ENCODE measurements around the gene CGB2. TPM values are rescaled to one million over a fixed set of nuclear protein-coding genes. Genes with fewer than 3 reads are reported as not detected.
A peak's percentile ranks its signal among the peaks of the same experiment; 100 is the strongest.
"Not testable (repeated sequence)": the region's sequence is repeated elsewhere in the genome, so short reads cannot be mapped to it uniquely, and the experiment has no call there.

CGB2 gene
- total RNA-seq, 1 donor from 2014 or later, result not detected

DNA sequence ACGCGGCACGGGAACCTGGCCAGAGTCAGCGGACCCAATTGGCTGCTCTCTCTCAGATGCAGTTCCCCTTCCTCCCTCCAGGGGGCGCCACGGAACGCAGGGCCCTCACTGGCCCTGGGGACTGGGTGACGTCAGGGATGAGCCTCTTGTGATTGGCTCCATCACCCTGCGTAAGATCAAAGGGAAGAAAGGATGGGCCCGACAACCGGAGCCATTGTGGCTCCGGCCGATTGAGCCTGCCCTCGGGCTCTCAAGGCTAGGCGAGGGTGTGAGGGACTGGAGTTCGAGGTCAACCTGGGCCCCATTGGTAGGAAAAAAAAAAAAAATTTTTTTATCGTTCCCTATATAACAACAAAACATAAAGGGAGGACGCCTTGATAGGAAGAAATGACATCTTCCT is 5.1 kb downstream of the CGB2 start, which contains the start of gene CGB1:
Gene CGB1 (minus strand): TSS at position 81 of the 400 bp plus-strand sequence. CDS start 184 bp downstream, outside the sequence.
- H3K9me3 ChIP-seq; ATAC-seq; H3K36me3 ChIP-seq; intact Hi-C loops (cut with DNase I); DNase-seq; H3K27me3 ChIP-seq (ENCODE audit: low read depth); H3K4me3 ChIP-seq; H3K27ac ChIP-seq; H3K4me1 ChIP-seq: not testable (repeated sequence)
- TF ChIP-seq, protein P1, sequence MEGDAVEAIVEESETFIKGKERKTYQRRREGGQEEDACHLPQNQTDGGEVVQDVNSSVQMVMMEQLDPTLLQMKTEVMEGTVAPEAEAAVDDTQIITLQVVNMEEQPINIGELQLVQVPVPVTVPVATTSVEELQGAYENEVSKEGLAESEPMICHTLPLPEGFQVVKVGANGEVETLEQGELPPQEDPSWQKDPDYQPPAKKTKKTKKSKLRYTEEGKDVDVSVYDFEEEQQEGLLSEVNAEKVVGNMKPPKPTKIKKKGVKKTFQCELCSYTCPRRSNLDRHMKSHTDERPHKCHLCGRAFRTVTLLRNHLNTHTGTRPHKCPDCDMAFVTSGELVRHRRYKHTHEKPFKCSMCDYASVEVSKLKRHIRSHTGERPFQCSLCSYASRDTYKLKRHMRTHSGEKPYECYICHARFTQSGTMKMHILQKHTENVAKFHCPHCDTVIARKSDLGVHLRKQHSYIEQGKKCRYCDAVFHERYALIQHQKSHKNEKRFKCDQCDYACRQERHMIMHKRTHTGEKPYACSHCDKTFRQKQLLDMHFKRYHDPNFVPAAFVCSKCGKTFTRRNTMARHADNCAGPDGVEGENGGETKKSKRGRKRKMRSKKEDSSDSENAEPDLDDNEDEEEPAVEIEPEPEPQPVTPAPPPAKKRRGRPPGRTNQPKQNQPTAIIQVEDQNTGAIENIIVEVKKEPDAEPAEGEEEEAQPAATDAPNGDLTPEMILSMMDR (IDR thresholded peaks at IDR 0.05), result peak; percentile 21

DNA sequence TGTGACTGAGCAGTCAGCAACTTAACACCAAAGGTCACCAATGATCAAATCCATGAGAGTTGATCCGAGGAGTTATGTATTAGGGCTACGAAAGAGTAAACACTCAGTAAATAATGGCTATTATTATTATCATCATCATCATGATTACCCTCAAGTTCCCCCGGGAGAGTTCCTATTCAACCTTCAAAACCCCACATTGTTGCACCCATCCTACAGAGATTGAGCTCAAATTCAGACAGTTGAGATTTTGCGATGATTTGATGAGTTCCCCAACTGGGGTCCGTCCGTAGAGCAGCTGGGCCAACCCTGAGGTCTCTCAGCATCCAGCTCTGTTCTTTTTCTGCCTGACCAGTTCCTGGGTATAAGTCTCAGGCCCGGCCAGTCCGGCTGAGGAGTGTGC is 6.4 kb downstream of the CGB2 start:
- H3K4me3 ChIP-seq; H3K9me3 ChIP-seq; intact Hi-C loops (cut with DNase I); H3K4me1 ChIP-seq; ATAC-seq; H3K27me3 ChIP-seq (ENCODE audit: low read depth); DNase-seq; H3K27ac ChIP-seq; H3K36me3 ChIP-seq: not testable (repeated sequence)

DNA sequence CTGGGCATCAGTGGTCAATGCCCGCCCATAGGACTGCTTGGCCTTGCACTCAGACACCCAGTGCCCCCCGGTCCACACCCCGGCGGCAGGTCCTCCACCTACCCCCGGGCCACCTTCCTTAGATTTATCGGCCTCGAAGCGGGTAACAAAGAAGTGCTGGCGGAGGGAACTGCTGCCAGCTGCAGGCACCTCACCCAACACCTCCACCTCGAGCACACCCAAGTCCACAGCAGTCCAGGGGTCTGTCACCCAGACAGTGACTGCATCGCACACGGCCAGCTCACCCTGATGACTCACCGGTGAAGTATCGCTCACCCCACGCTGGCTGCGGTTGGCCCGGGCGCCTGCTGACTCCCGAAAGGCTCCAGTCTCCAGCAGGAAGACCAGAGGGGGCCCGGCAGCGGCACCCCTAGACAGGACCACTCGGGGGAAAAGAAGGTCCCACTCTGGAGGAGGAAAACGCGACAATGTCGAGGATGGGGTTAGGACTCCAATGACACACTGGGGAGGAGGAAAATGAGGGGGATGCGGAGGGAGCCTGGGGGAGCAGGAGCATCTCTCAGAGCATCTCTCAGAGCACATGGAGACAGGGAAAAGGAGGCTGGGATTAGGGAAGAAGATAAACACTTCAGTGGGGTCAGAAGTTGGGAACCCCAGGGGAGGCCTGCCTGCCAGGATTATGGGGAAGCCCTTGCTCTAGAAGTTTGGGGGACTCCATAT is 7.0 kb downstream of the CGB2 start:
- H3K36me3 ChIP-seq; intact Hi-C loops (cut with DNase I); DNase-seq; H3K4me1 ChIP-seq; H3K9me3 ChIP-seq; H3K4me3 ChIP-seq; H3K27me3 ChIP-seq (ENCODE audit: low read depth); ATAC-seq; H3K27ac ChIP-seq: not testable (repeated sequence)

DNA sequence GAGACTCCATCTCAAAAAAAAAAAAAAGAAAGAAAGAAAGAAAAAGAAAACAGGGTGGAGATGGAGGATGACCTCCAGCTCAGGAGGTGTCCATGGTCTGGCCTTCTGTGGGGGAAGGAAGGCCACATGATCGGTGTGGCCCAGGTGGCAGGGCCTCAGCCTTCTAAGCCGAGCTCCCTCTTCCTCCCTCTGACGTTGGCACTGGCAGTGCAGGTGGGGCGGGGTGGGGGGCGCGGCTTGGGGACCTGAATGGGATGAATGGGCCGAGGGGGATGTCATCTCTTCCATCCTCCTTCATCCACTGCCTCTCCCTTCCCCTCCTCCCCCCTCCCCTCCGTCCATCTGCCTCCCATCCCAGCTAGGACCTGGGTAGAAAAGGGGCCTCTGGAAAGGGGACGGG is 8.0 kb downstream of the CGB2 start:
- ATAC-seq; H3K9me3 ChIP-seq; DNase-seq; H3K4me3 ChIP-seq; intact Hi-C loops (cut with DNase I); H3K27ac ChIP-seq; H3K36me3 ChIP-seq; H3K4me1 ChIP-seq; H3K27me3 ChIP-seq (ENCODE audit: low read depth): not testable (repeated sequence)

DNA sequence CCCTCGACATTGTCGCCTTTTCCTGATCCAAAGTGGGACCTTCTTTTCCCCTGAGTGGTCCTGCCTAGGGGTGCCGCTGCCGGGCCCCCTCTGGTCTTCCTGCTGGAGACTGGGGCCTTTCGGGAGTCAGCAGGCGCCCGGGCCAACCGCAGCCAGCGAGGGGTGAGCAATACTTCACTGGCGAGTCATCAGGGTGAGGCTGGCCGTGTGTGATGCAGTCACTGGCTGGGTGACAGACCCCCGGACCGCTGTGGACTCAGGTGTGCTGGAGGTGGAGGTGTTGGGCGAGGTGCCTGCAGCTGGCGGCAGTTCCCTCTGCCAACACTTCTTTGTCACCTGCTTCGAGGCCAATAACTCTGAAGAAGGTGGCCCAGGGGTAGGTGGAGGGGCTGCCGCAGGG is 10.5 kb downstream of the CGB2 start:
- Histone ChIP-seq H3K27me3 (ENCODE audit: low read depth) (no peaks in the 10 kb centered on the region), H3K36me3 (no peaks in the 10 kb centered on the region), H3K9me3 (no peaks in the 10 kb centered on the region), H3K4me3 (no peak overlapping the region), H3K4me1 (no peaks in the 10 kb centered on the region), H3K27ac (no peak overlapping the region)
- no peak for ATAC-seq
- TF ChIP-seq, protein P1 (IDR thresholded peaks at IDR 0.05), result no peak
- no peak for DNase-seq
- intact Hi-C loops (cut with DNase I), result no loop called here

DNA sequence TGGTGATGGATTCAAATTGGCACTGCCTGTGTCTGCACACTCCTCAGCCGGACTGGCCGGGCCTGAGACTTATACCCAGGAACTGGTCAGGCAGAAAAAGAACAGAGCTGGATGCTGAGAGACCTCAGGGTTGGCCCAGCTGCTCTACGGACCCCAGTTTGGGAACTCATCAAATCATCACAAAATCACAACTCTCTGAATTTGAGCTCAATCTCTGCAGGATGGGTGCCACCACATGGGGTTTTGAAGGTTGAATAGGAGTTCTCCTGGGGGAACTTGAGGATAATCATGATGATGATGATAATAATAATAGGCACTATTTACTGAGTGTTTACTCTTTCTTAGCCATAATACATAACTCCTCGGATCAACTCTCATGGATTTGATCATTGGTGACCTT is 11.0 kb downstream of the CGB2 start:
- H3K36me3 ChIP-seq; H3K9me3 ChIP-seq; H3K4me3 ChIP-seq; ATAC-seq; H3K4me1 ChIP-seq; intact Hi-C loops (cut with DNase I); H3K27me3 ChIP-seq (ENCODE audit: low read depth); DNase-seq; H3K27ac ChIP-seq: not testable (repeated sequence)

DNA sequence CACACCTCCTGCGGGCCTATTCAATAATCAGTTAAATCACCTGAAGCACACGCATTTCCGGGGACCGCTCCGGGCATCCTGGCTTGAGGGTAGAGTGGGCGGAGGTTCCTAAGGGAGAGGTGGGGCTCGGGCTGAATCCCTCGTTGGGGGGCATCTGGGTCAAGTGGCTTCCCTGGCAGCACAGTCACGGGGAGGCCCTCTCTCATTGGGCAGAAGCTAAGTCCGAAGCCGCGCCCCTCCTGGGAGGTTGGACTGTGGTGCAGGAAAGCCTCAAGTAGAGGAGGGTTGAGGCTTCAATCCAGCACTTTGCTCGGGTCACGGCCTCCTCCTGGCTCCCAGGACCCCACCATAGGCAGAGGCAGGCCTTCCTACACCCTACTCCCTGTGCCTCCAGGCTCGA is 11.9 kb downstream of the CGB2 start, which contains the start of gene CGB5:
Gene CGB5 (plus strand): TSS at position 301 of the 400 bp plus-strand sequence. CDS start 362 bp downstream, outside the sequence.
- H3K27ac ChIP-seq; H3K36me3 ChIP-seq; H3K27me3 ChIP-seq (ENCODE audit: low read depth); H3K9me3 ChIP-seq; intact Hi-C loops (cut with DNase I); H3K4me1 ChIP-seq; ATAC-seq; DNase-seq; H3K4me3 ChIP-seq: not testable (repeated sequence)

DNA sequence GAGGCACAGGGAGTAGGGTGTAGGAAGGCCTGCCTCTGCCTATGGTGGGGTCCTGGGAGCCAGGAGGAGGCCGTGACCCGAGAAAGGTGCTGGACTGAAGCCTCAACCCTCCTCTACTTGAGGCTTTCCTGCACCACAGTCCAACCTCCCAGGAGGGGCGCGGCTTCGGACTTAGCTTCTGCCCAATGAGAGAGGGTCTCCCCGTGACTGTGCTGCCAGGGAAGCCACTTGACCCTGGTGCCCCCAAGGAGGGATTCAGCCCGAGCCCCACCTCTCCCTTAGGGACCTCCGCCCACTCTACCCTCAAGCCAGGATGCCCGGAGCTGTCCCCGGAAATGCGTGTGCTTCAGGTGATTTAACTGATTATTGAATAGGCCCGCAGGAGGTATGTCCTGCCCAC is 17.3 kb downstream of the CGB2 start, which contains the start of gene CGB8:
Gene CGB8 (minus strand): TSS at position 101 of the 400 bp plus-strand sequence. CDS start 372 bp downstream, outside the sequence.
- intact Hi-C loops (cut with DNase I); H3K27ac ChIP-seq; H3K27me3 ChIP-seq (ENCODE audit: low read depth); H3K4me1 ChIP-seq; ATAC-seq; H3K36me3 ChIP-seq; DNase-seq; H3K9me3 ChIP-seq; H3K4me3 ChIP-seq: not testable (repeated sequence)

DNA sequence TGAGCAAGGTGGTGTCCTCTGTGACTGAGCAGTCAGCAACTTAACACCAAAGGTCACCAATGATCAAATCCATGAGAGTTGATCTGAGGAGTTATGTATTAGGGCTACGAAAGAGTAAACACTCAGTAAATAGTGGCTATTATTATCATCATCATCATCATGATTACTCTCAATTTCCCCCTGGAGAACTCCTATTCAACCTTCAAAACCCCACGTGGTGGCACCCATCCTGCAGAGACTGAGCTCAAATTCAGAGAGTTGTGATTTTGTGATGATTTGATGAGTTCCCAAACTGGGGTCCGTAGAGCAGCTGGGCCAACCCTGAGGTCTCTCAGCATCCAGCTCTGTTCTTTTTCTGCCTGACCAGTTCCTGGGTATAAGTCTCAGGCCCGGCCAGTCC is 18.1 kb downstream of the CGB2 start:
- H3K27me3 ChIP-seq (ENCODE audit: low read depth); ATAC-seq; intact Hi-C loops (cut with DNase I): not testable (repeated sequence)

DNA sequence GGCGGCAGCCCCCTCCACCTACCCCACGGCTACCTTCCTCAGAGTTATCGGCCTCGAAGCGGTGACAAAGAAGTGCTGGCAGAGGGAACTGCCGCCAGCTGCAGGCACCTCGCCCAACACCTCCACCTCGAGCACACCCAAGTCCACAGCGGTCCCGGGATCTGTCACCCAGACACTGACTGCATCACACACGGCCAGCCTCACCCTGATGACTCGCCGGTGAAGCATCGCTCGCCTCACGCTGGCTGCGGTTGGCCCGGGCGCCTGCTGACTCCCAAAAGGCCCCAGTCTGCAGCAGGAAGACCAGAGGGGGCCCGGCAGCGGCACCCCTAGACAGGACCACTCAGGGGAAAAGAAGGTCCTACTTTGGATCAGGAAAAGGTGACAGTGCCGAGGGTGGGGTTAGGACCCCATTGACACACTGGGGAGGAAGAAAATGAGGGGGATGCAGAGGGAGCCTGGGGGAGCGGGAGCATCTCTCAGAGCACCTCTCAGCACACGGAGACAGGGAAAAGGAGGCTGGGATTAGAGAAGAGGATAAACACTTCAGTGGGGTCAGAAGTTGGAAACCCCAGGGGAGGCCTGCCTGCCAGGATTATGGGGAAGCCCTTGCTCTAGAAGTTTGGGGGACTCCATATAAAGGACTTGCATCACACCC is 18.8 kb downstream of the CGB2 start:
- H3K4me3 ChIP-seq; H3K9me3 ChIP-seq; H3K27me3 ChIP-seq (ENCODE audit: low read depth); H3K36me3 ChIP-seq; H3K27ac ChIP-seq; H3K4me1 ChIP-seq; DNase-seq; intact Hi-C loops (cut with DNase I); ATAC-seq: not testable (repeated sequence)

More for the DNA sequence above, 18.1 kb downstream of the CGB2 start:
- H3K4me1 ChIP-seq, H3K9me3 ChIP-seq, H3K36me3 ChIP-seq, H3K27ac ChIP-seq, DNase-seq, H3K4me3 ChIP-seq: not testable (repeated sequence)
